Stimulated activated CD4-positive, alpha-beta T cell treated with anti-CD3 and anti-CD28 coated beads, Interleukin-4, amount 100 ng/mL, for 24 hours (primary cell): Measurements from ENCODE around the gene MTG1.
A peak's percentile ranks its signal among the peaks of the same experiment; 100 is the strongest.
"Not testable (repeated sequence)": the region's sequence is repeated elsewhere in the genome, so short reads cannot be mapped to it uniquely, and the experiment has no call there.

Experiments used
- DNase-seq: peaks from one replicate; pipeline ENCODE4 v3.0.0-alpha.2; 2020

The MTG1 gene

GRCh38 chr10:133379152-133379800, 14.7 kb upstream of the MTG1 start, which contains the start of gene PAOX:
Gene PAOX (plus strand): TSS chr10:133379262. CDS start chr10:133379317, 55 bp downstream.
- DNase-seq, result peak; percentile 70

- DNase-seq, result no peak
Measured at GRCh38 chr10:133379801-133380666, 13.9 kb upstream of the MTG1 start.

GRCh38 chr10:133381036-133381435, 12.9 kb upstream of the MTG1 start:
- no peak for DNase-seq

DNA sequence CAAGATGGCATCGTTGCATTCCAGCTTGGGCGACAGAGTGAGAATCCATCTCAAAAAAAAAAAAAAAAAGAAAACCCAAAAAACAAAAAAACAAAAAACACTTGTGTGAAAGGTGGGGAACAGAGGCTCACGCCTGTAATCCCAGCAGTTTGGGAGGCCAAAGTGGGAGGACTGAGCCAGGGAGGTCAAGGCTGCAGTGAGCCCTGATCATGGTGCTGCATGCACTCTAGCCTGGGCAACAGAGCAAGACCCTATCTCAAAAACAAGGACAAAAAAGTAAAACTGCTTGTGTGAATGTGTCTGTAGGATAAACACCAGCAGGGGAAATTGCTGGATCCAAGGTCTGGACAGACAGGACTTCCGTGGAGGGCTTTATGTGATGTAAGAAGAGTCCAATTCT, 10.4 kb upstream of the MTG1 start:
- no peak for DNase-seq

GRCh38 chr10:133384071-133384470, 9.9 kb upstream of the MTG1 start:
- no peak for DNase-seq

DNA sequence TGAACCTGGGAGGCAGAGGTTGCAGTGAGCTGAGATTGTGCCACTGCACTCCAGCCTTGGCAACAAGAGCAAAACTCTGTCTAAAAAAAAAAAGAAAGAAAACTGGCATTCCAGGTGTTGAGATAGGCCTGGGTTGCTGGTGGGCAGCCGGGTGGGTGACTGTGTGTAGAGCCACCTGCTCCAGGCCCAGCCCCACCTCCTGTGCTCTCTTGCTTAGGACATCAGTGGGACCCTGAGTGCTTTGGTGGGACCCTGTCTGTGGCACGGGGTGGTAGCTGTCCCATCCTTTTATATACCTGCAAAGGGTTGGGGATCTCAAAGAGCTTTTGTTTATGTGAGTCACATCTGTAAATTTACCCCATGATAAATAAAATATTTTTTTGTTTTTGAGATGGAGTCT, 8.7 kb upstream of the MTG1 start:
- no peak for DNase-seq

GRCh38 chr10:133386951-133387350, 7.0 kb upstream of the MTG1 start:
- DNase-seq, result not testable (repeated sequence)

DNA sequence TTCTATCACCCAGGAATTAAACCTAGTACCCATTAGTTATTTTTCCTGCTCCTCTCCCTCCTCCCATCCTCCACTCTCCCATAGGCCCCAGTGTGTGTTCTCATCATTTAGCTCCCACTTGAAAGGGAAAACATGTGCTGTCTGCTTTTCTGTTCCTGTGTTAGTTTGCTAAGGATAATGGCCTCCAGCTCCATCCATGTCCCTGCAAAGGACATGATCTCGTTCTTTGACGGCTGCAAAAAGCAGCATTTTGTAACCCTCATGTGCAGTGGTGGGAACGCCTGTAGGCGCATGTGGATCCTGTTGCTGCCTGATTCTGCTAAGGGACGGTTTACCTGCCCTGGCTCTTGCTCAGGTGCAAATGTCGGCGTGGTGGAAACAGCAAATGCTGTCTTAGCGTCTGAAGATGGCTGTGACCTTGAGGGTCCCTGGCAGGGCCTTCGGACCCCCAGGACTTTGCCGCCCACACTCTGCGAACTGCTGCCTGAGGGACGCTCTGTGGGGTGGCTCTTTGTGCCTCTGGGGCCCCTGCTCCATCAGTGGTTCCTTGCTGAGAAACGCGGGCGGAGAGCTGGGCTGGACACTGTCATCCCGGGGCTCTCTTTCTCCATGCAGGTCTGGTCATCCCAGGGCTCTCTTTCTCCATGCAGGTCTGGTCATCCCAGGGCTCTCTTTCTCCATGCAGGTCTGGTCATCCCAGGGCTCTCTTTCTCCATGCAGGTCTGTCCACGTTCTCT, 5.6 kb upstream of the MTG1 start:
- DNase-seq, result no peak

GRCh38 chr10:133388973-133389818, 4.8 kb upstream of the MTG1 start:
- DNase-seq, result peak; percentile 56

GRCh38 chr10:133390597-133391248, 3.2 kb upstream of the MTG1 start:
- no peak for DNase-seq

DNA sequence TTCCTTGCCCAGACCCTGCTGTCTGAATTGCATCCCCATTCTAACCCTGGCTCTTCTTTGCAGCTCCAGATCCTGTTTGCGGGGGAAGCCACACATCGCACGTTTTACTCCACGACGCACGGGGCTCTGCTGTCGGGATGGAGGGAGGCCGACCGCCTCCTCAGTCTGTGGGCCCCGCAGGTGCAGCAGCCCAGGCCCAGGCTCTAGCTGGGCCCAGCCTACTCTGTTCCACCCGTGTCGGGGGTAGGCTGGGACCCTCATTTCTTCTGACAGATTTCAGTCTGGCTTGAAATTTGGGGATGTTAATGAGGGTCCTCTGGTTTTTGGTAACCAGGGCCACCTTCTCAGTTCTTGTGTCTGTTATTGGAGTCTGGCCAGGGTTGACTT, 2.7 kb upstream of the MTG1 start:
- DNase-seq, result no peak

DNA sequence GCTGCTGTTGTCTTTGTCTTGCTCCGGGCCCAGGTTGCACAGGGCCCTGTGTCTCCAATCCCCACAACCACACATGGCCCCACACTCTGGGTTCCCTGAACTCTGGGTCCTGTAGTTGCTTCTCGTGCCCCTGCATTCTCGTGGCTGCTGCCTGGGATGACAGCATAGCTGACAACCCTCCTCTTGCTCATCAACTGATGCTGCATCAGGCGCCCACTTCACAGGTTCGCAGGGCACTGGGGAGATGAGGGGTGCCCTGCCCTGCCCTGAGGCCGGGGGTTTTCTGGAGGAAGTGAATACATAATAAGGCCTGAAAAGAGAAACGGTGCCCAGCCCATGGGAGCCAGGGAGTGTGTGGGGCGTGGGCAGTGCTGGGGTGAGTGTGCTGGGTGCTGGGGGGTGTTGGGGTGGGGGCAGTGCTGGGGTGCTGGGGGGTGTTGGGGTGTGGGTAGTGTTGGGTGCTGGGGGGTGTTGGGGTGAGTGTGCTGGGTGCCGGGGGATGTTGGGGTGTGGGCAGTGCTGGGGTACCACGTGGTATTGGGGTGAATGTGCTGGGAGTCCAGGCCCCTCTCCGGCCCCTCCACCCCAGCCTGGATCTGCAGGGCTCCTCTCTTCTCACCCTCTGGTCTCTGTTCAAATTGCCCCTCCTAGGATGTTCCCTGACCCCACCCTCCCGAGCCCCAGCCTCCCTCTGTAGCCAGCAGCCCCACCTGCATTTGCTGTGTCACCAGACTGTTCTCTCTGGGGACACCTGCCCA, 2.0 kb upstream of the MTG1 start:
- DNase-seq, result peak; percentile 30

DNA sequence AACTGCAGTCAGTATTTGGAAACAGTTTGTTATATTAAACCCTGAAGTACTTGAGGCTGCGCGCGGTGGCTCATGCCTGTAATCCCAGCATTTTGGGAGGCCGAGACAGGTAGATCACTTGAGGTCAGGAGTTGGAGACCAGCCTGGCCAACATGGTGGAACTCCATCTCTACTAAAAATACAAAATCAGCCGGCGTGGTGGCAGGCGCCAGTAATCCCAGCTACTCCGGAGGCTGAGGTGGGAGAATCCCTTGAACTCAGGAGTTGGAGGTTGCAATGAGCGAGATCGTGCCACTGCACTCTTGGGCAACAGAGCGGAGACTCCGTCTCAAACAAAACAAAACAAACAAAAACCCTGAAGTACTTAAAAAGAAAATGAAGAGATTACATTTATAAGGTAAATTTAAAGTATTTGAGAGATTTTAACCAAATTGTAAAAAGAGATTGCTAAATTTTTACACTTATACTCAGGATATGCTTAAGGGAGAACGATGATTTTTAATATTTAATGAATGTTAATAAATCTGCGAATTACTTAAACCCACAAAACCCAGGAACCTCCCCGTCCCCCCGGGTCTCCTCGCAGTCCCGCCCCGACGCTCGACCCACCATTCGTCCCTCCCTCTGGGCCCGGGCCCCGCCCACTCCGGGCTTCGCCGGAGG, 425 bp upstream of the MTG1 start:
- no peak for DNase-seq

GRCh38 chr10:133394801-133395221, 854 bp downstream of the MTG1 start:
- no peak for DNase-seq

GRCh38 chr10:133396035-133396624, 2.2 kb downstream of the MTG1 start:
- no peak for DNase-seq

DNA sequence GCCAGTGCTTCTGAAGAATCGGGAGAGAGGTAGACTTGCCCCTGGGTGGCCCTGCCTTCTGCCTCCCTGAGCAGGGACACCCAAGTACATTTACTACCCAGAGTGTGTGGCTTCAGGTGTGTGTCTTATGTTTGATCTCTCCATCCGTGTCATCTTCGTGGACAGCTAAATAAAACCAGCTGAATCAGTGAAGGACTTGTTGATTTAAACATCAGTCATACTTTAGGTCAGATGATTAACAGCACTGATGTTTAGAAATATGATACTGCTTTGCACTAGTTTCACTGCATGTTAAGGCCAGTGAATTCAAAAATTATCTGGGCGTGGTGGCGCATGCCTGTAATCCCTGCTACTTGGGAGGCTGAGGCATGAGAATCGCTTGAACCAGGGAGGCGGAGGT, 4.0 kb downstream of the MTG1 start:
- DNase-seq, result no peak

DNA sequence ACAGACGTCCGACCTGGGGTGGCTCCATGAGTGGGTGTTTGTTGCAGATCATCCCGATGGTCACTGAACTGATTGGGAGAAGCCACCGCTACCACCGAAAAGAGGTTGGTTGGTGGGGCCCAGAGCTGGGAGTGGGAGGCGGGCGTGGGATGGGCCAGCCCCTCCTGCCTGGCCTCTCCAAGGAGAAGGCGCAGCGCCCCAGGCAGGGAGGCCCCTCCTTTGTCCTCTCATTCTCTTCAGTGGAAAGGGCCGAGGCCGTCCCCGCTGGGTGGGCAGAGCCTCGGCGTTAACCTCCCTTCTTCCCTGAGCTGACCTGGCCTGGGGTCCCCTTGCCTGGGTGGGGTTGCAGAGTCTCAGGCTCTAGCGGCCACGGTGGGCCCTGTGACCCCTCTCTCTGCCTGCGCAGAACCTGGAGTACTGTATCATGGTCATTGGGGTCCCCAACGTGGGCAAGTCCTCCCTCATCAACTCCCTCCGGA, 5.2 kb downstream of the MTG1 start:
- no peak for DNase-seq

DNA sequence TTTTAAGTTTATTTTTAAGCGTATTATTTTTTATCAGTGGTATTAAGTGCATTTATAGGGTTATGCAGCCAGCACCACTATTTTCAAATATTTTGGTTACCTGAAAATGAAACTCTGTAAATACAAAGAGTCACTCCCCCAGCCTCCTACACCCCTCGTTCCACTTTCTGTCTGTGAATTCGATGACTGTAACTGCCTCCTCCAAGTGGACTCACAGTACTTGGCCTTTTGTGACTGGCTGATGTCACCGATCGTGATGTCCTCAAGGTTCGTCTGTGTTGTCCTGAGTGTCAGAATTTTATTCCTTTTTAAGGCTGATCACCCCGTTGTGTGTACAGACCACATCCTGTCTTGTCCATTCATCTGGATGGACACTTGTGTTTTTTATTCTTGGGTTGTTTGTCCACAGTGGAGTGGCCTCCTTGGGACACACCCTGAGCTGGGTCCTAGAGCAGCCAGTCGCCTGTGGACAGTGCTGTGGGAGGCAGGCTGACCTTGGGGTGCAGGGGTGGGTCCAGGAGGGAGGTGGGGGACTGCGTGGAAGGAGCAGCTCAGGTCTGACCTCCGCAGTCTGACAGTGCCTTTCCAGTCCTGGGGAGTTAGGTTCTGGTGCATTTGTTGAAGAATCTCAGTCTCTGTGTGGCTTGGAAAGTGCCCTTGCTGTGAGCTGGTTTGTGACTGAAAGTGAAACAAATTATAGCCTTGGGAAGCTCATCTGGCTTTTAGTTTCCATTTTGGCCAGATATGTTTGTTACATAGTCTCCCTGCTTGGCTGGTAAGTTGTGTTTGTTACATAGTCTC, 6.9 kb downstream of the MTG1 start:
- no peak for DNase-seq

DNA sequence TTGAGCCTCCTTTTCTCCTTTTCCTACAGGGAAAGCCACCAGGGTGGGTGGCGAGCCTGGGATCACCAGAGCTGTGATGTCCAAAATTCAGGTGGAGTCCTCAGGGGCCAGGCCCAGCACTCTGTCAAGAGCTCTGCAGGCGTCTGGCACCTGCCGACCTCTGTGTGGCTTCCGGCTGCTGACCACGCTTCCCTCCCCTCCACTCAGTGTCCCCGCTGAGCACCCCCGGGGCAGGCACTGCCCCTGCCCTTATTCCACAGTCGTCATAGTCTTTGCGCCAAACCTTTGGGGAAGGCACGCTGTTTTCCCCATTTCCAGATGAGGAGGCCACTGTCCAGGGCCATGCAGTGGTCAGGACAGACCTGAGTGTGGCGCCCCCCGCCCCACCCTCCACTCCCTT, 7.5 kb downstream of the MTG1 start:
- DNase-seq, result no peak
